ENCODE results near the gene ABLIM2.
A peak's percentile ranks its signal among the peaks of the same experiment; 100 is the strongest.

Gene ABLIM2

GRCh38 chr4:8192748-8193738 is 34.4 kb upstream of the ABLIM2 start:
- DNase-seq, result peak; percentile 34

GRCh38 chr4:8191136-8191747 is 32.6 kb upstream of the ABLIM2 start:
- no peak for DNase-seq

- no peak for DNase-seq
Measured at GRCh38 chr4:8189551-8190466, 31.2 kb upstream of the ABLIM2 start.

GRCh38 chr4:8188743-8189550 is 30.3 kb upstream of the ABLIM2 start:
- DNase-seq, result no peak

- DNase-seq, result no peak
Measured at GRCh38 chr4:8188085-8188484, 29.5 kb upstream of the ABLIM2 start.

- DNase-seq, result no peak
Measured at GRCh38 chr4:8185930-8186329, 27.3 kb upstream of the ABLIM2 start.

- no peak for DNase-seq
Measured at GRCh38 chr4:8185295-8185694, 26.7 kb upstream of the ABLIM2 start.

- DNase-seq, result no peak
Measured at GRCh38 chr4:8184061-8184460, 25.4 kb upstream of the ABLIM2 start.

GRCh38 chr4:8182858-8183725 is 24.5 kb upstream of the ABLIM2 start:
- DNase-seq, result no peak

GRCh38 chr4:8182294-8182693 is 23.7 kb upstream of the ABLIM2 start:
- DNase-seq, result no peak

GRCh38 chr4:8181844-8182243 is 23.2 kb upstream of the ABLIM2 start:
- DNase-seq, result no peak

GRCh38 chr4:8181119-8181518 is 22.5 kb upstream of the ABLIM2 start:
- no peak for DNase-seq

GRCh38 chr4:8180310-8181093 is 21.9 kb upstream of the ABLIM2 start:
- no peak for DNase-seq

GRCh38 chr4:8179771-8180170 is 21.2 kb upstream of the ABLIM2 start:
- no peak for DNase-seq

GRCh38 chr4:8179074-8179473 is 20.5 kb upstream of the ABLIM2 start:
- no peak for DNase-seq

- no peak for DNase-seq
Measured at GRCh38 chr4:8177956-8178355, 19.3 kb upstream of the ABLIM2 start.

GRCh38 chr4:8177552-8177951 is 18.9 kb upstream of the ABLIM2 start:
- no peak for DNase-seq

- DNase-seq, result peak; percentile 49
Measured at GRCh38 chr4:8176547-8177399, 18.2 kb upstream of the ABLIM2 start.

- DNase-seq, result no peak
Measured at GRCh38 chr4:8175686-8176085, 17.1 kb upstream of the ABLIM2 start.
